PC-9 (cell line): ENCODE data around the gene ZBTB7A. TPM values are rescaled to one million over a fixed set of nuclear protein-coding genes. Genes with fewer than 3 reads are reported as not detected.
A peak's percentile ranks its signal among the peaks of the same experiment; 100 is the strongest.

Source experiments
- BruUV-seq: library from RNA; stranded (reverse); fragments of 400-500 nt; replicated peaks from 2 replicates; lab custom pipeline; 2021; lab: Mats Ljungman, UMichigan
- CTCF ChIA-PET: fragments of 300-600 bp; sonication (Branson Sonifier 250); formaldehyde crosslinking; loops from one replicate; lab custom pipeline; 2022; ENCODE audit warnings: antibody characterized with exemption; lab: Charles Lee
- POLR2A ChIA-PET: fragments of 300-600 bp; sonication (Branson Sonifier 250); formaldehyde crosslinking; loops from one replicate; lab custom pipeline; 2022; ENCODE audit warnings: antibody characterized with exemption; ENCODE audit not compliant: unreplicated experiment; lab: Charles Lee
- DNase-seq, 2 experiments: peaks; one replicate each; pipeline versions ENCODE4 v3.0.0 to v3.0.0-alpha.2; 2015 to 2022; ENCODE audit warnings: mixed read lengths in 1 of 2
- H2AFZ ChIP-seq: fragments of 200-600 bp; sonication (generic); 2 replicates; pipeline ENCODE4 v1.8.1; 2017; ENCODE audit warnings: antibody characterized with exemption
- H3F3A ChIP-seq: fragments of 200-600 bp; sonication (generic); 2 replicates; pipeline ENCODE4 v1.8.1; 2017; ENCODE audit warnings: antibody characterized with exemption, mild to moderate bottlenecking, low read depth; ENCODE audit not compliant: insufficient read depth
- H3K27ac ChIP-seq: fragments of 200-600 bp; sonication (generic); 2 replicates; pipeline ENCODE4 v1.6.1; 2016; ENCODE audit warnings: mixed run types
- H3K27me3 ChIP-seq: fragments of 200-600 bp; sonication (generic); 2 replicates; pipeline ENCODE4 v1.6.1; 2016; ENCODE audit warnings: low read depth, mixed run types; ENCODE audit not compliant: insufficient read depth
- H3K36me3 ChIP-seq: fragments of 200-600 bp; sonication (generic); 2 replicates; pipeline ENCODE4 v1.6.1; 2016; ENCODE audit warnings: low read depth, mixed run types
- H3K4me1 ChIP-seq: fragments of 200-600 bp; sonication (generic); replicated peaks from 2 replicates; pipeline ENCODE4 v1.6.1; 2016; ENCODE audit warnings: mixed run types; ENCODE audit not compliant: insufficient read depth
- H3K4me2 ChIP-seq: fragments of 200-600 bp; sonication (generic); 2 replicates; pipeline ENCODE4 v1.6.1; 2017; ENCODE audit warnings: mixed run types
- H3K4me3 ChIP-seq: fragments of 200-600 bp; sonication (generic); 2 replicates; pipeline ENCODE4 v1.6.1; 2016; ENCODE audit warnings: mixed run types
- H3K79me2 ChIP-seq: fragments of 200-600 bp; sonication (generic); 2 replicates; pipeline ENCODE4 v1.6.1; 2017; ENCODE audit warnings: low read depth, mixed run types
- H3K9me2 ChIP-seq: fragments of 200-600 bp; sonication (generic); 2 replicates; pipeline ENCODE4 v1.8.1; 2017; ENCODE audit warnings: mild to moderate bottlenecking; ENCODE audit not compliant: insufficient read depth
- H3K9me3 ChIP-seq: fragments of 200-600 bp; sonication (generic); 2 replicates; pipeline ENCODE4 v1.8.1; 2016; ENCODE audit warnings: low read depth; ENCODE audit not compliant: insufficient read depth
- H4K20me1 ChIP-seq: fragments of 200-600 bp; sonication (generic); 2 replicates; pipeline ENCODE4 v1.8.1; 2017; ENCODE audit not compliant: insufficient read depth
- CTCF ChIP-seq: fragments of 200-600 bp; sonication (generic); conservative IDR thresholded peaks from 2 replicates; pipeline ENCODE4 v1.6.1; 2017; ENCODE audit warnings: mixed run types, antibody characterized with exemption, mild to moderate bottlenecking, moderate library complexity
- EZH2 ChIP-seq: fragments of 200-600 bp; sonication (generic); IDR thresholded peaks from 2 replicates; pipeline ENCODE4 v1.8.0; 2017; ENCODE audit warnings: antibody characterized with exemption, low read depth
- intact Hi-C: fragments of 100-400 bp; cut with micrococcal nuclease; formaldehyde crosslinking; loops from one replicate; pipeline ENCODE4 v1.10.0; 2022; ENCODE audit not compliant: unreplicated experiment
- total RNA-seq: library from RNA; stranded (reverse); gene quantifications from 2 replicates; pipeline ENCODE4 v1.2.3, GENCODE V29; 2021

Gene ZBTB7A
- total RNA-seq, 1 experiment from 2014 or later = 41.2 TPM

- BruUV-seq = TSS peak; percentile 88
- peaks cover 54% of the 10 kb centered on the region for H4K20me1 ChIP-seq
- peaks cover 63% of the 10 kb centered on the region for H3K4me1 ChIP-seq
- CTCF ChIA-PET = interaction anchor here (1.0 kb wide), 1 partner anchor 73 kb away, joined by 4 read pairs; no protein-coding TSS in a partner anchor
- H3K9me3 ChIP-seq = no peaks in the 10 kb centered on the region
- H3K79me2 ChIP-seq = peaks cover 93% of the 10 kb centered on the region
- intact Hi-C loops = no loop called here
- H3K27me3 ChIP-seq = no peaks in the 10 kb centered on the region
- no peak overlapping the region for H2AFZ ChIP-seq
- POLR2A ChIA-PET = interaction anchor here (0.5 to 0.6 kb wide), 2 partner anchors 21 to 210 kb away, joined by 6 to 14 read pairs; no protein-coding TSS in a partner anchor
- TF ChIP-seq EZH2 = no peak
- no peak for TF ChIP-seq CTCF
- no peaks in the 10 kb centered on the region for H3K9me2 ChIP-seq
- DNase-seq = no peak
- peak overlapping the region; percentile 96 for H3K27ac ChIP-seq
- H3K4me2 ChIP-seq = peak overlapping the region; percentile 91
- peak overlapping the region; percentile 47; the same call in 1 of the 2 replicates for H3K4me3 ChIP-seq
- no peaks in the 10 kb centered on the region for H3K36me3 ChIP-seq
- peaks cover 47% of the 10 kb centered on the region; the same call in 1 of the 2 replicates for H3F3A ChIP-seq
Observed at GRCh38 chr19:4058693-4059452, 7.8 kb downstream of the ZBTB7A start.

- intact Hi-C loops = no loop called here
- POLR2A ChIA-PET = interaction anchor here (0.5 to 0.6 kb wide), 2 partner anchors 21 to 209 kb away, joined by 6 to 14 read pairs; no protein-coding TSS in a partner anchor
Observed at GRCh38 chr19:4057931-4058692, 8.6 kb downstream of the ZBTB7A start.

More at GRCh38 chr19:4057931-4058692, 8.6 kb downstream of the ZBTB7A start:
- peak; percentile 76 to 85 for DNase-seq
- Histone ChIP-seq H3K4me2 (peak overlapping the region; percentile 91), H3K9me3 (no peaks in the 10 kb centered on the region), H3K4me3 (peak overlapping the region; percentile 47; the same call in 1 of the 2 replicates), H3F3A (peaks cover 55% of the 10 kb centered on the region), H3K36me3 (no peaks in the 10 kb centered on the region), H3K79me2 (peaks cover 91% of the 10 kb centered on the region), H4K20me1 (peaks cover 51% of the 10 kb centered on the region), H3K4me1 (peaks cover 63% of the 10 kb centered on the region), H3K27me3 (no peaks in the 10 kb centered on the region), H3K27ac (peak overlapping the region; percentile 96), H2AFZ (no peak overlapping the region), H3K9me2 (no peaks in the 10 kb centered on the region)
- TF ChIP-seq EZH2 (no peak), CTCF (no peak; the same call in 1 of the 2 replicates)
- no TSS peak for BruUV-seq
- CTCF ChIA-PET = interaction anchor here (1.0 kb wide), 1 partner anchor 72 kb away, joined by 4 read pairs; no protein-coding TSS in a partner anchor
